Measurements from ENCODE around the gene RAB40C.
A peak's percentile ranks its signal among the peaks of the same experiment; 100 is the strongest.

DNA sequence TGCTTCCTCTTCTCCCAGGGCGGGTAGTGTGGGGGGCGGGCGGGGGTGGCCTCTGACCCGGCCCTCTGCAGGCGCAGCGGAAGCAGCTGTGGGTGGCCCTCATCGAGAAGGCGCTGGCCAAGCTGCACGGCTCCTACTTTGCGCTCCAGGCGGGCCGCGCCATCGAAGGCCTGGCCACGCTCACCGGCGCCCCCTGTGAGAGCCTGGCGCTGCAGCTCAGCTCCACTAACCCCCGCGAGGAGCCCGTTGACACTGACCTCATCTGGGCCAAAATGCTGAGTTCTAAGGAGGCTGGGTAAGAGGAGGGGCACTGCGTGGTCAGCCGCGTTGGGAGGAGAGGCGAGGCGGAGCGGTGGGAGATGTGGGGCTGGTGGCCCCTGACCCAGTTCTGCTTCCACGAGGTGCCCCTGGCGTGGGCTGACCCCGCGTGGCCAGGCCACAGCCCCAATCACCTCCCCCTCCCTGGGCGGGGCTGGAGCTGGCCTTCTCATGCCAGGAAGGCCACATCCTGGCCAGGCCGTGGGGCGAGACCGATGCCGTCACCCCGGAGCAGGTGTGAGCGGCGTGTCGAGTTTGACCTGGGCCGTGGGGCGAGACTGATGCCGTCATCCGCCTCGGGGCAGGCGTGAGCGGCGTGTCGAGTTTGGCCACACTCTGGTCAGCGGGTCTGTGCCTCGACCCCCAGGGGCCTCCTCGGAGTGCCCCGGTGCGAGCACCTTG lies 40.2 kb upstream of the RAB40C start:
- TF ChIP-seq, protein P1, sequence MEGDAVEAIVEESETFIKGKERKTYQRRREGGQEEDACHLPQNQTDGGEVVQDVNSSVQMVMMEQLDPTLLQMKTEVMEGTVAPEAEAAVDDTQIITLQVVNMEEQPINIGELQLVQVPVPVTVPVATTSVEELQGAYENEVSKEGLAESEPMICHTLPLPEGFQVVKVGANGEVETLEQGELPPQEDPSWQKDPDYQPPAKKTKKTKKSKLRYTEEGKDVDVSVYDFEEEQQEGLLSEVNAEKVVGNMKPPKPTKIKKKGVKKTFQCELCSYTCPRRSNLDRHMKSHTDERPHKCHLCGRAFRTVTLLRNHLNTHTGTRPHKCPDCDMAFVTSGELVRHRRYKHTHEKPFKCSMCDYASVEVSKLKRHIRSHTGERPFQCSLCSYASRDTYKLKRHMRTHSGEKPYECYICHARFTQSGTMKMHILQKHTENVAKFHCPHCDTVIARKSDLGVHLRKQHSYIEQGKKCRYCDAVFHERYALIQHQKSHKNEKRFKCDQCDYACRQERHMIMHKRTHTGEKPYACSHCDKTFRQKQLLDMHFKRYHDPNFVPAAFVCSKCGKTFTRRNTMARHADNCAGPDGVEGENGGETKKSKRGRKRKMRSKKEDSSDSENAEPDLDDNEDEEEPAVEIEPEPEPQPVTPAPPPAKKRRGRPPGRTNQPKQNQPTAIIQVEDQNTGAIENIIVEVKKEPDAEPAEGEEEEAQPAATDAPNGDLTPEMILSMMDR (IDR thresholded peaks at IDR 0.05): peak; percentile 46
- TF ChIP-seq, protein P2, sequence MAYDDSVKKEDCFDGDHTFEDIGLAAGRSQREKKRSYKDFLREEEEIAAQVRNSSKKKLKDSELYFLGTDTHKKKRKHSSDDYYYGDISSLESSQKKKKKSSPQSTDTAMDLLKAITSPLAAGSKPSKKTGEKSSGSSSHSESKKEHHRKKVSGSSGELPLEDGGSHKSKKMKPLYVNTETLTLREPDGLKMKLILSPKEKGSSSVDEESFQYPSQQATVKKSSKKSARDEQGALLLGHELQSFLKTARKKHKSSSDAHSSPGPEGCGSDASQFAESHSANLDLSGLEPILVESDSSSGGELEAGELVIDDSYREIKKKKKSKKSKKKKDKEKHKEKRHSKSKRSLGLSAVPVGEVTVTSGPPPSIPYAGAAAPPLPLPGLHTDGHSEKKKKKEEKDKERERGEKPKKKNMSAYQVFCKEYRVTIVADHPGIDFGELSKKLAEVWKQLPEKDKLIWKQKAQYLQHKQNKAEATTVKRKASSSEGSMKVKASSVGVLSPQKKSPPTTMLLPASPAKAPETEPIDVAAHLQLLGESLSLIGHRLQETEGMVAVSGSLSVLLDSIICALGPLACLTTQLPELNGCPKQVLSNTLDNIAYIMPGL (CRISPR knock-in tag; IDR thresholded peaks at IDR 0.05): no peak
- TF ChIP-seq ETV6 (CRISPR knock-in tag; IDR thresholded peaks at IDR 0.05) (no peak), ZNF121 (CRISPR knock-in tag; IDR thresholded peaks at IDR 0.05) (no peak), SMAD3 (CRISPR knock-in tag; IDR thresholded peaks at IDR 0.05; ENCODE audit: borderline replicate concordance) (no peak), FOXK1 (CRISPR knock-in tag; IDR thresholded peaks at IDR 0.05) (no peak), NR1H2 (CRISPR knock-in tag; IDR thresholded peaks at IDR 0.05) (no peak), JUN (CRISPR knock-in tag; IDR thresholded peaks at IDR 0.05) (no peak), ZNF317 (CRISPR knock-in tag; IDR thresholded peaks at IDR 0.05; ENCODE audit: borderline replicate concordance, low read depth) (no peak)
- TF ChIP-seq, protein P3, sequence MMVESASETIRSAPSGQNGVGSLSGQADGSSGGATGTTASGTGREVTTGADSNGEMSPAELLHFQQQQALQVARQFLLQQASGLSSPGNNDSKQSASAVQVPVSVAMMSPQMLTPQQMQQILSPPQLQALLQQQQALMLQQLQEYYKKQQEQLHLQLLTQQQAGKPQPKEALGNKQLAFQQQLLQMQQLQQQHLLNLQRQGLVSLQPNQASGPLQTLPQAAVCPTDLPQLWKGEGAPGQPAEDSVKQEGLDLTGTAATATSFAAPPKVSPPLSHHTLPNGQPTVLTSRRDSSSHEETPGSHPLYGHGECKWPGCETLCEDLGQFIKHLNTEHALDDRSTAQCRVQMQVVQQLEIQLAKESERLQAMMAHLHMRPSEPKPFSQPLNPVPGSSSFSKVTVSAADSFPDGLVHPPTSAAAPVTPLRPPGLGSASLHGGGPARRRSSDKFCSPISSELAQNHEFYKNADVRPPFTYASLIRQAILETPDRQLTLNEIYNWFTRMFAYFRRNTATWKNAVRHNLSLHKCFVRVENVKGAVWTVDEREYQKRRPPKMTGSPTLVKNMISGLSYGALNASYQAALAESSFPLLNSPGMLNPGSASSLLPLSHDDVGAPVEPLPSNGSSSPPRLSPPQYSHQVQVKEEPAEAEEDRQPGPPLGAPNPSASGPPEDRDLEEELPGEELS (CRISPR knock-in tag; IDR thresholded peaks at IDR 0.05): no peak
- TF ChIP-seq, protein P4, sequence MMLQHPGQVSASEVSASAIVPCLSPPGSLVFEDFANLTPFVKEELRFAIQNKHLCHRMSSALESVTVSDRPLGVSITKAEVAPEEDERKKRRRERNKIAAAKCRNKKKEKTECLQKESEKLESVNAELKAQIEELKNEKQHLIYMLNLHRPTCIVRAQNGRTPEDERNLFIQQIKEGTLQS (CRISPR knock-in tag; conservative IDR thresholded peaks at IDR 0.05): no peak
- TF ChIP-seq, protein P5, sequence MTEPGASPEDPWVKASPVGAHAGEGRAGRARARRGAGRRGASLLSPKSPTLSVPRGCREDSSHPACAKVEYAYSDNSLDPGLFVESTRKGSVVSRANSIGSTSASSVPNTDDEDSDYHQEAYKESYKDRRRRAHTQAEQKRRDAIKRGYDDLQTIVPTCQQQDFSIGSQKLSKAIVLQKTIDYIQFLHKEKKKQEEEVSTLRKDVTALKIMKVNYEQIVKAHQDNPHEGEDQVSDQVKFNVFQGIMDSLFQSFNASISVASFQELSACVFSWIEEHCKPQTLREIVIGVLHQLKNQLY (CRISPR knock-in tag; IDR thresholded peaks at IDR 0.05): no peak
- TF ChIP-seq, protein P6, sequence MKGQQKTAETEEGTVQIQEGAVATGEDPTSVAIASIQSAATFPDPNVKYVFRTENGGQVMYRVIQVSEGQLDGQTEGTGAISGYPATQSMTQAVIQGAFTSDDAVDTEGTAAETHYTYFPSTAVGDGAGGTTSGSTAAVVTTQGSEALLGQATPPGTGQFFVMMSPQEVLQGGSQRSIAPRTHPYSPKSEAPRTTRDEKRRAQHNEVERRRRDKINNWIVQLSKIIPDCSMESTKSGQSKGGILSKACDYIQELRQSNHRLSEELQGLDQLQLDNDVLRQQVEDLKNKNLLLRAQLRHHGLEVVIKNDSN (CRISPR knock-in tag; IDR thresholded peaks at IDR 0.05): no peak

Data from WTC11 (cell line).